Activated naive CD4-positive, alpha-beta T cell treated with anti-CD3 and anti-CD28 coated beads for 36 hours (primary cell): ENCODE measurements around the gene TAMALIN. TPM values are rescaled to one million over a fixed set of nuclear protein-coding genes. Genes with fewer than 3 reads are reported as not detected.

Experiments used
- CTCF ChIA-PET: fragments of 350-600 bp; sonication (Branson Sonifier 250); formaldehyde crosslinking; loops from one replicate; lab custom pipeline; 2021; ENCODE audit warnings: antibody characterized with exemption; lab: Charles Lee
- DNase-seq: peaks from one replicate; pipeline ENCODE4 v3.0.0-alpha.2; 2020
- H3K27ac Mint-ChIP-seq: one replicate; pipeline ENCODE4 v1.8.0; 2021; ENCODE audit warnings: mild to moderate bottlenecking, mixed read lengths
- H3K27me3 Mint-ChIP-seq: one replicate; pipeline ENCODE4 v1.8.0; 2021; ENCODE audit warnings: low read depth, mixed read lengths
- H3K36me3 Mint-ChIP-seq: one replicate; pipeline ENCODE4 v1.8.0; 2021; ENCODE audit warnings: low read depth, mixed read lengths
- H3K4me1 Mint-ChIP-seq: one replicate; pipeline ENCODE4 v1.8.0; 2021; ENCODE audit warnings: low read depth, mixed read lengths
- H3K4me3 Mint-ChIP-seq: one replicate; pipeline ENCODE4 v1.8.0; 2021; ENCODE audit warnings: mild to moderate bottlenecking, moderate library complexity, mixed read lengths
- H3K9me3 Mint-ChIP-seq: one replicate; pipeline ENCODE4 v1.8.0; 2021; ENCODE audit warnings: mixed read lengths
- intact Hi-C: fragments of 100-400 bp; cut with micrococcal nuclease; formaldehyde crosslinking; loops from one replicate; pipeline ENCODE4 v1.15.1; 2023
- total RNA-seq, 2 experiments: library from RNA; stranded (reverse); gene quantifications; one replicate each; pipeline ENCODE4 v1.2.3, GENCODE V29; 2021

Gene TAMALIN
- total RNA-seq, 2 experiments from 2014 or later = 14.7 to 14.8 TPM

- DNase-seq = no peak
- H3K4me1 Mint-ChIP-seq = peaks cover 26% of the 10 kb centered on the region
- H3K9me3 Mint-ChIP-seq = no peaks in the 10 kb centered on the region
- CTCF ChIA-PET = interaction anchor here (1.2 to 13.8 kb wide), 11 partner anchors 13 to 97 kb away, joined by 3 to 319 read pairs (median 91); partner anchors contain the start of genes ATG101, SMIM41 and TAMALIN
- H3K4me3 Mint-ChIP-seq = no peak overlapping the region
- intact Hi-C loops = no loop called here
- no peaks in the 10 kb centered on the region for H3K36me3 Mint-ChIP-seq
- no peak overlapping the region for H3K27ac Mint-ChIP-seq
- H3K27me3 Mint-ChIP-seq = no peaks in the 10 kb centered on the region
Measured at GRCh38 chr12:52027085-52027843, 20.5 kb downstream of the TAMALIN start.

- Mint-ChIP-seq H3K36me3 (no peaks in the 10 kb centered on the region), H3K9me3 (no peaks in the 10 kb centered on the region), H3K27ac (no peak overlapping the region), H3K27me3 (no peaks in the 10 kb centered on the region), H3K4me3 (no peak overlapping the region), H3K4me1 (peaks cover 33% of the 10 kb centered on the region)
- intact Hi-C loops = no loop called here
- no peak for DNase-seq
- CTCF ChIA-PET = interaction anchor here (0.6 to 13.8 kb wide), 6 partner anchors 21 to 92 kb away, joined by 3 to 315 read pairs (median 8); partner anchors contain the start of genes ATG101 and NR4A1
Measured at GRCh38 chr12:52029685-52030084, 22.9 kb downstream of the TAMALIN start.

- Mint-ChIP-seq H3K9me3 (no peaks in the 10 kb centered on the region), H3K27ac (no peak overlapping the region), H3K36me3 (no peaks in the 10 kb centered on the region), H3K27me3 (no peaks in the 10 kb centered on the region), H3K4me1 (peaks cover 34% of the 10 kb centered on the region), H3K4me3 (peak overlapping the region; percentile 56)
- CTCF ChIA-PET = interaction anchor here (0.9 to 13.8 kb wide), 13 partner anchors 10 to 108 kb away, joined by 3 to 315 read pairs (median 8); partner anchors contain the start of genes ATG101 and NR4A1
- intact Hi-C loops = no loop called here
- peak; percentile 35 for DNase-seq
Measured at GRCh38 chr12:52032446-52032803, 25.7 kb downstream of the TAMALIN start.

- CTCF ChIA-PET = interaction anchor here (0.9 to 13.8 kb wide), 13 partner anchors 10 to 109 kb away, joined by 3 to 315 read pairs (median 8); partner anchors contain the start of genes ATG101 and NR4A1
- peak overlapping the region; percentile 56 for H3K4me3 Mint-ChIP-seq
- H3K36me3 Mint-ChIP-seq = no peaks in the 10 kb centered on the region
- intact Hi-C loops = loop anchor here (1.0 kb wide), 1 partner anchor 18 kb away; the partner anchor contains the start of gene NR4A1
- DNase-seq = peak; percentile 94
- peak overlapping the region; percentile 47 for H3K27ac Mint-ChIP-seq
- no peaks in the 10 kb centered on the region for H3K9me3 Mint-ChIP-seq
- H3K27me3 Mint-ChIP-seq = no peaks in the 10 kb centered on the region
- peaks cover 36% of the 10 kb centered on the region for H3K4me1 Mint-ChIP-seq
Measured at GRCh38 chr12:52032804-52033445, 26.2 kb downstream of the TAMALIN start.

GRCh38 chr12:52033446-52034140 lies 26.8 kb downstream of the TAMALIN start:
- Mint-ChIP-seq H3K4me3 (peak overlapping the region; percentile 56), H3K9me3 (no peaks in the 10 kb centered on the region), H3K36me3 (peaks cover 2% of the 10 kb centered on the region), H3K27me3 (no peaks in the 10 kb centered on the region), H3K27ac (peak overlapping the region; percentile 47), H3K4me1 (peaks cover 41% of the 10 kb centered on the region)
- intact Hi-C loops = loop anchor here (1.0 kb wide), 1 partner anchor 18 kb away; the partner anchor contains the start of gene NR4A1
- CTCF ChIA-PET = interaction anchor here (1.3 to 13.8 kb wide), 9 partner anchors 11 to 88 kb away, joined by 3 to 315 read pairs (median 11); partner anchors contain the start of gene ATG101
- DNase-seq = no peak

- Mint-ChIP-seq H3K27me3 (no peaks in the 10 kb centered on the region), H3K9me3 (no peaks in the 10 kb centered on the region), H3K4me3 (no peak overlapping the region), H3K4me1 (peaks cover 57% of the 10 kb centered on the region), H3K36me3 (peaks cover 2% of the 10 kb centered on the region), H3K27ac (no peak overlapping the region)
- DNase-seq = no peak
- CTCF ChIA-PET = interaction anchor here (0.7 to 12.3 kb wide), 6 partner anchors 9 to 105 kb away, joined by 3 to 94 read pairs (median 5); partner anchors contain the start of gene ATG101
- intact Hi-C loops = no loop called here
Measured at GRCh38 chr12:52035190-52035589, 28.4 kb downstream of the TAMALIN start.

- no peak overlapping the region for H3K27ac Mint-ChIP-seq
- peak overlapping the region; percentile 52 for H3K4me3 Mint-ChIP-seq
- peaks cover 65% of the 10 kb centered on the region for H3K4me1 Mint-ChIP-seq
- CTCF ChIA-PET = interaction anchor here (0.7 to 12.3 kb wide), 3 partner anchors 10 to 105 kb away, joined by 3 to 94 read pairs (median 7); no protein-coding TSS in a partner anchor
- intact Hi-C loops = loop anchor here (1.0 kb wide), 1 partner anchor 33 kb away; the partner anchor contains the start of gene ATG101
- peaks cover 2% of the 10 kb centered on the region for H3K36me3 Mint-ChIP-seq
- H3K27me3 Mint-ChIP-seq = no peaks in the 10 kb centered on the region
- no peaks in the 10 kb centered on the region for H3K9me3 Mint-ChIP-seq
- no peak for DNase-seq
Measured at GRCh38 chr12:52035926-52036325, 29.2 kb downstream of the TAMALIN start.

- Mint-ChIP-seq H3K27ac (peak overlapping the region; percentile 19), H3K4me3 (peak overlapping the region; percentile 52), H3K36me3 (peaks cover 2% of the 10 kb centered on the region), H3K27me3 (no peaks in the 10 kb centered on the region), H3K9me3 (no peaks in the 10 kb centered on the region), H3K4me1 (peaks cover 70% of the 10 kb centered on the region)
- intact Hi-C loops = loop anchor here (1.0 kb wide), 2 partner anchors 15 to 33 kb away; partner anchors contain the start of genes ATG101 and NR4A1
- peak; percentile 76 for DNase-seq
- CTCF ChIA-PET = interaction anchor here (1.5 to 12.3 kb wide), 3 partner anchors 11 to 16 kb away, joined by 3 to 94 read pairs (median 7); no protein-coding TSS in a partner anchor
Measured at GRCh38 chr12:52036587-52037171, 29.9 kb downstream of the TAMALIN start.

GRCh38 chr12:52037248-52037861 lies 30.6 kb downstream of the TAMALIN start:
- Mint-ChIP-seq H3K9me3 (no peaks in the 10 kb centered on the region), H3K4me3 (peak overlapping the region; percentile 70), H3K27me3 (no peaks in the 10 kb centered on the region), H3K4me1 (peaks cover 76% of the 10 kb centered on the region), H3K27ac (peak overlapping the region; percentile 16), H3K36me3 (peaks cover 4% of the 10 kb centered on the region)
- CTCF ChIA-PET = interaction anchor here (1.5 to 12.3 kb wide), 2 partner anchors 11 to 16 kb away, joined by 3 to 94 read pairs; no protein-coding TSS in a partner anchor
- DNase-seq = no peak
- intact Hi-C loops = loop anchor here (1.0 kb wide), 1 partner anchor 14 kb away; the partner anchor contains the start of gene NR4A1

- H3K27me3 Mint-ChIP-seq = no peaks in the 10 kb centered on the region
- no peak for DNase-seq
- CTCF ChIA-PET = interaction anchor here (0.8 to 12.3 kb wide), 6 partner anchors 8 to 83 kb away, joined by 3 to 94 read pairs (median 4); partner anchors contain the start of genes ATG101 and NR4A1
- H3K27ac Mint-ChIP-seq = peak overlapping the region; percentile 9
- peaks cover 75% of the 10 kb centered on the region for H3K4me1 Mint-ChIP-seq
- peaks cover 4% of the 10 kb centered on the region for H3K36me3 Mint-ChIP-seq
- intact Hi-C loops = no loop called here
- no peaks in the 10 kb centered on the region for H3K9me3 Mint-ChIP-seq
- H3K4me3 Mint-ChIP-seq = peak overlapping the region; percentile 70
Measured at GRCh38 chr12:52038447-52038846, 31.7 kb downstream of the TAMALIN start.

- Mint-ChIP-seq H3K4me3 (no peak overlapping the region), H3K27ac (no peak overlapping the region), H3K36me3 (peaks cover 4% of the 10 kb centered on the region), H3K27me3 (no peaks in the 10 kb centered on the region), H3K9me3 (no peaks in the 10 kb centered on the region), H3K4me1 (peaks cover 64% of the 10 kb centered on the region)
- CTCF ChIA-PET = interaction anchor here (1.0 to 12.3 kb wide), 4 partner anchors 15 to 42 kb away, joined by 3 to 94 read pairs (median 4); no protein-coding TSS in a partner anchor
- intact Hi-C loops = no loop called here
- no peak for DNase-seq
Measured at GRCh38 chr12:52041035-52041434, 34.3 kb downstream of the TAMALIN start.
